Measurements from ENCODE around the gene CDC45. TPM values are rescaled to one million over a fixed set of nuclear protein-coding genes. Genes with fewer than 3 reads are reported as not detected.

Gene CDC45
- total and polyA plus RNA-seq, 8 donors: 0.28 to 1.3 (median 0.63) TPM; not detected in 2

DNA sequence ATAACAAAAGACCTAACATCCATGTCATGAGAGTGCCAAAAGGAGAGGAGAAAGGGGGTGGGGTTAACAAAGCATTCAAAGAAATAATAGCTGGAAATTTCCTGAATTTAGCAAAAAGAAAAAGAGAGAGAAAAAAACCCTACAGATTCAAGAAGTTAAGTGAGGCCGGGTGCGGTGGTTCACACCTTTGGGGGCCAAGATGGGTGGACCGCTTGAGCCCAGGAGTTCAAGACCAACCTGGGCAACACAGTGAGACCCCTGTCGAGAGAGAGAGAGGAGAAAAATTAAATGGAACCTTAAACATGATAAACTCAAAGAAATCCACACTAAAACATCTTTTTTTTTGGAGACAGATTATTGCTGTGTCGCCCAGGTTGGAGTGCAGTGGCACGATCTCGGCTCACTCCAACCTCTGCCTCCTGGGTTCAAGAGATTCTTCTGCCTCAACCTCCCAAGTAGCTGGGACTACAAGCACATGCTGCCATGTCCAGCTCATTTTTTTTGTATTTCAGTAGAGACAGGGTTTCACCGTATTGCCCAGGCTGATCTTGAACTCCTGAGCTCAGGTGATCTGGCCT is 53.4 kb downstream of the CDC45 start:
- no peaks in the 10 kb centered on the region for H3K4me1 ChIP-seq
- no peak overlapping the region for H3K27ac ChIP-seq
- H3K4me3 ChIP-seq: no peak overlapping the region
- FAIRE-seq (no peak), ATAC-seq (no peak), DNase-seq (no peak)
- no peaks in the 10 kb centered on the region for H3K9me3 ChIP-seq
- intact Hi-C loops (cut with DNase I): no loop called here
- H3K36me3 ChIP-seq: no peaks in the 10 kb centered on the region
- TF ChIP-seq, protein P1, sequence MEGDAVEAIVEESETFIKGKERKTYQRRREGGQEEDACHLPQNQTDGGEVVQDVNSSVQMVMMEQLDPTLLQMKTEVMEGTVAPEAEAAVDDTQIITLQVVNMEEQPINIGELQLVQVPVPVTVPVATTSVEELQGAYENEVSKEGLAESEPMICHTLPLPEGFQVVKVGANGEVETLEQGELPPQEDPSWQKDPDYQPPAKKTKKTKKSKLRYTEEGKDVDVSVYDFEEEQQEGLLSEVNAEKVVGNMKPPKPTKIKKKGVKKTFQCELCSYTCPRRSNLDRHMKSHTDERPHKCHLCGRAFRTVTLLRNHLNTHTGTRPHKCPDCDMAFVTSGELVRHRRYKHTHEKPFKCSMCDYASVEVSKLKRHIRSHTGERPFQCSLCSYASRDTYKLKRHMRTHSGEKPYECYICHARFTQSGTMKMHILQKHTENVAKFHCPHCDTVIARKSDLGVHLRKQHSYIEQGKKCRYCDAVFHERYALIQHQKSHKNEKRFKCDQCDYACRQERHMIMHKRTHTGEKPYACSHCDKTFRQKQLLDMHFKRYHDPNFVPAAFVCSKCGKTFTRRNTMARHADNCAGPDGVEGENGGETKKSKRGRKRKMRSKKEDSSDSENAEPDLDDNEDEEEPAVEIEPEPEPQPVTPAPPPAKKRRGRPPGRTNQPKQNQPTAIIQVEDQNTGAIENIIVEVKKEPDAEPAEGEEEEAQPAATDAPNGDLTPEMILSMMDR (IDR thresholded peaks at IDR 0.05): no peak
- no peaks in the 10 kb centered on the region for H3K27me3 ChIP-seq
- 79 to 84% methylated on average over 8 of the region's 8 CpGs for WGBS, 2 donors

DNA sequence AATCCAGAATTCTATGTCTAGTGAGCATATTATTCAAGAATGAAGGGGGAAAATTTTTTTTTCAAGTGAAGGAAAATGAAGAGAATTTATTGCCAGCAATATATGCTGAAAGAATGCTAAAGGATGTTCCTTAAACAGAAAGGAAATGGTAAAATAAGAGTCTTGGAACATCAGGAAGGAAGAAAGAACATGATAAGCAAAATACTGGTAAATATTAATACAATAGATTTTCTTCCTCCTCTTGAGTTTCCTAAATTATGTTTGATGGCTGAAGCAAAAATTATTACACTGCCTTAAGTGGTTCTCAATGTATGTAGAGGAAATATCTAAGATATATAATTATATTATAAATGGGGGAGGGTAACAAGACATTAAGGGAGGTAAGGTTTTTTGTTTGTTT is 54.1 kb downstream of the CDC45 start:
- no peaks in the 10 kb centered on the region for H3K36me3 ChIP-seq
- H3K27ac ChIP-seq: no peak overlapping the region
- DNase-seq: no peak
- H3K27me3 ChIP-seq: no peaks in the 10 kb centered on the region
- FAIRE-seq: no peak
- H3K4me3 ChIP-seq: no peak overlapping the region
- H3K4me1 ChIP-seq: no peaks in the 10 kb centered on the region
- intact Hi-C loops (cut with DNase I): no loop called here
- TF ChIP-seq, protein P1 (IDR thresholded peaks at IDR 0.05): no peak
- no peak for ATAC-seq
- H3K9me3 ChIP-seq: no peaks in the 10 kb centered on the region

DNA sequence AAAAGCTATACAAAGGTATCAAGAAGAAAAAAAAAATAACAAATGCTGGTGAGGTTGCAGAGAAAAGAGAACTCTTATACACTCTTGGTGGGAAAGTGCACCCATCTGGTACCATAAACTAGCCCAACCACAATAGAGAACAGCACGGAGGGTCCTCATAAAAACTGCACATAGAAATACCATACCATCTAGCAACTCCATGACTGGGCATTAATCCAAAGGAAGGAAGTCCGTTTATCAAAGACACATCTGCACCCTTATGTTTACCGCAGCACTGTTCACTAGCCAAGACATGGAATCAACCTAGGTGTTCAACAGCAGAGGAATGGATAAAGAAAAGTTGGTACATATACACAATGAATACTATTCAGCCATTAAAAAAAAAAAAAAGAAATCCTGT is 55.3 kb downstream of the CDC45 start:
- WGBS, 2 donors: 50 to 65% methylated on average over 3 of the region's 3 CpGs
- Histone ChIP-seq H3K9me3 (no peaks in the 10 kb centered on the region), H3K36me3 (no peaks in the 10 kb centered on the region), H3K27me3 (no peaks in the 10 kb centered on the region), H3K27ac (no peak overlapping the region), H3K4me1 (no peaks in the 10 kb centered on the region), H3K4me3 (no peak overlapping the region)
- DNase-seq (no peak), FAIRE-seq (no peak), ATAC-seq (no peak)
- intact Hi-C loops (cut with DNase I): no loop called here
- TF ChIP-seq, protein P1 (IDR thresholded peaks at IDR 0.05): no peak

DNA sequence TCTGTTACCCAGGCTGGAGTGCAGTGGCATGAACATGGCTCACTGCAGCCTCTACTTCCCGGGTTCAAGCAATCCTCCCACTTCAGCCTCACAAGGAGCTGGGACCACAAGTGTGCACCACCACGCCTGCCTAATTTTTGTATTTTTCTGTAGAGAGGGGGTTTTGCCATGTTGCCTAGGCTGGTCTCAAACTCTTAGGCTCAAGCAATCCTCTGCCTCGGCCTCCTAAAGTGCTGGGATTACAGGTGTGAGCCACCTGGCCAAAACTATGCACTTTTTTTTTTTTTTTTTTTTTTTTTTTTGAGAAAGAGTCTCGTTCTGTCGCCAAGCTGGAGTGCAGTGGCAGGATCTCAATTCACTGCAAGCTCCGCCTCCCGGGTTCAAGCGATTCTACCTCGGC is 56.8 kb downstream of the CDC45 start:
- intact Hi-C loops (cut with DNase I): no loop called here

DNA sequence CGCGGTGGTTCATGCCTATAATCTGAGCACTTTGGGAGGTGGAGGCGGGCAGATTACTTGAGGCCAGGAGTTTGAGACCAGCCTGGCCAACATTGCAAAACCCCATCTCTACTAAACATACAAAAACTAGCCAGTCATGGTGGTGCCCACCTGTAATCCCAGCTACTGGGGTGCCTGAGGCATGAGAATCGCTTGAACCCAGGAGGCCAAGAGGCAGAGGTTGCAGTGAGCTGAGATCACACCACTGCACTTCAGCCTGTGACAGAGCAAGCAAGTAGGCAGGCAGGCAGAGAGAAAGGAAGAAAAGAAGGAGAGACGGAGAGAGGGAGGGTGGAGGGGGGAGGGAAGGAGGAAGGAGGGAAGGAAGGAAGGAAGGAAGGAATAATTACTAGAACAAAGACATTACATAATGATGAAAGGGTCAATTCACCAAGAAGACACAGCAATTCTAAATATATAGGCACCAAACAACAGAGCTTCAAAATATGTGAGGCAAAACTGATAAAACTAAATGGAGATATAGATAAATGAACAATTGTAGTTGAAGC is 58.3 kb downstream of the CDC45 start:
- H3K36me3 ChIP-seq: no peaks in the 10 kb centered on the region
- intact Hi-C loops (cut with DNase I): no loop called here
- DNase-seq (peak in 1 of 6 donors; percentile 14), ATAC-seq (no peak), FAIRE-seq (no peak)
- no peaks in the 10 kb centered on the region for H3K4me1 ChIP-seq
- no peak overlapping the region for H3K27ac ChIP-seq
- H3K27me3 ChIP-seq: no peaks in the 10 kb centered on the region
- no peak overlapping the region for H3K4me3 ChIP-seq
- WGBS, 2 donors: 86 to 89% methylated on average over 5 of the region's 5 CpGs
- TF ChIP-seq, protein P1 (IDR thresholded peaks at IDR 0.05): no peak
- no peaks in the 10 kb centered on the region for H3K9me3 ChIP-seq

More for the DNA sequence above, 56.8 kb downstream of the CDC45 start:
- Histone ChIP-seq H3K27me3 (no peaks in the 10 kb centered on the region), H3K36me3 (no peaks in the 10 kb centered on the region), H3K4me3 (no peak overlapping the region), H3K27ac (no peak overlapping the region), H3K4me1 (no peaks in the 10 kb centered on the region), H3K9me3 (no peaks in the 10 kb centered on the region)
- TF ChIP-seq, protein P1 (IDR thresholded peaks at IDR 0.05): no peak
- FAIRE-seq (no peak), ATAC-seq (no peak), DNase-seq (no peak)
- WGBS, 2 donors: 77 to 95% methylated on average over 7 to 9 of the region's 9 CpGs

Data from pancreas (tissue), 10 donors.